ENCODE measurements around the gene ALDH2.

DNA sequence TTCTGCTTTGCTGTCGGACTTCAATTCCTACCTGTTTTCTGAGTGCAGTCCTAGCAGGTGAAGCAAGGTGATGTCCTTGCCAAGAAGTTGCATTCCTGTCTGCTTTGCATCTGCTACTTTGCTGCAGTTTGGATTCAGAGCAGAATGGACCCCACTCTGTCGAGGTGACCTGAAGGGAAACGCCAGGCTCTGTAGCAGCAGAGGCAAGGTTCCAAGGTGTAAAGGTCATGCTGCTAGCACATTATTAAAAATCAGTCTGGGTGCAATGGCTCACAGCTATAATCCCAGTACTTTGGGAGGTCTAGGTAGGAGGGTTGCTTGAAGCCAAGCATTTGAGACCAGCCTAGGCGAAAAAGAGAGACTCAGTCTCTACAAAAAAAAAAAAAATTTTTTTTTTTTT, 17.3 kb upstream of the ALDH2 start:
- no peak for TF ChIP-seq POLR2A (IDR thresholded peaks at IDR 0.05)
- TF ChIP-seq, protein P1, sequence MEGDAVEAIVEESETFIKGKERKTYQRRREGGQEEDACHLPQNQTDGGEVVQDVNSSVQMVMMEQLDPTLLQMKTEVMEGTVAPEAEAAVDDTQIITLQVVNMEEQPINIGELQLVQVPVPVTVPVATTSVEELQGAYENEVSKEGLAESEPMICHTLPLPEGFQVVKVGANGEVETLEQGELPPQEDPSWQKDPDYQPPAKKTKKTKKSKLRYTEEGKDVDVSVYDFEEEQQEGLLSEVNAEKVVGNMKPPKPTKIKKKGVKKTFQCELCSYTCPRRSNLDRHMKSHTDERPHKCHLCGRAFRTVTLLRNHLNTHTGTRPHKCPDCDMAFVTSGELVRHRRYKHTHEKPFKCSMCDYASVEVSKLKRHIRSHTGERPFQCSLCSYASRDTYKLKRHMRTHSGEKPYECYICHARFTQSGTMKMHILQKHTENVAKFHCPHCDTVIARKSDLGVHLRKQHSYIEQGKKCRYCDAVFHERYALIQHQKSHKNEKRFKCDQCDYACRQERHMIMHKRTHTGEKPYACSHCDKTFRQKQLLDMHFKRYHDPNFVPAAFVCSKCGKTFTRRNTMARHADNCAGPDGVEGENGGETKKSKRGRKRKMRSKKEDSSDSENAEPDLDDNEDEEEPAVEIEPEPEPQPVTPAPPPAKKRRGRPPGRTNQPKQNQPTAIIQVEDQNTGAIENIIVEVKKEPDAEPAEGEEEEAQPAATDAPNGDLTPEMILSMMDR (IDR thresholded peaks at IDR 0.05), result no peak
- TF ChIP-seq EP300 (IDR thresholded peaks at IDR 0.05), result no peak
